OCI-LY7 (cell line): ENCODE data around the gene KRT37. TPM values are rescaled to one million over a fixed set of nuclear protein-coding genes. Genes with fewer than 3 reads are reported as not detected.

Experiments used
- BruUV-seq: library from RNA; stranded (reverse); fragments of 400-500 nt; replicated peaks from 2 replicates; lab custom pipeline; 2021; lab: Mats Ljungman, UMichigan
- CTCF ChIA-PET: fragments of 300-600 bp; sonication (Branson Sonifier 250); formaldehyde crosslinking; loops from one replicate; lab custom pipeline; 2022; ENCODE audit warnings: antibody characterized with exemption; ENCODE audit not compliant: unreplicated experiment; lab: Charles Lee
- POLR2A ChIA-PET: fragments of 300-600 bp; sonication (Branson Sonifier 250); formaldehyde crosslinking; loops from one replicate; lab custom pipeline; 2022; ENCODE audit warnings: antibody characterized with exemption; lab: Charles Lee
- DNase-seq: peaks from one replicate; pipeline ENCODE4 v3.0.0-alpha.2; 2015; ENCODE audit warnings: low spot score
- H2AFZ ChIP-seq: fragments of 200-600 bp; sonication (generic), shearing (Covaris generic); 2 replicates; pipeline ENCODE4 v1.6.1; 2014; ENCODE audit warnings: mild to moderate bottlenecking, antibody characterized with exemption, low read length, moderate library complexity
- H3K27ac ChIP-seq: fragments of 200-600 bp; sonication (generic); 2 replicates; pipeline ENCODE4 v1.5.1; 2014; ENCODE audit warnings: mixed run types, low read depth, mild to moderate bottlenecking, moderate library complexity, low read length, inconsistent platforms; ENCODE audit not compliant: poor library complexity, severe bottlenecking
- H3K36me3 ChIP-seq: fragments of 200-600 bp; sonication (generic); 2 replicates; pipeline ENCODE4 v1.6.1; 2014; ENCODE audit warnings: mild to moderate bottlenecking, antibody characterized with exemption, low read length, moderate library complexity, mixed read lengths; ENCODE audit not compliant: insufficient read depth
- H3K4me1 ChIP-seq: fragments of 200-600 bp; sonication (generic); 2 replicates; pipeline ENCODE4 v1.5.1; 2014; ENCODE audit warnings: mild to moderate bottlenecking, low read length; ENCODE audit not compliant: insufficient read depth, poor library complexity, severe bottlenecking
- H3K4me2 ChIP-seq: fragments of 200-600 bp; sonication (generic); 2 replicates; pipeline ENCODE4 v1.6.1; 2014; ENCODE audit warnings: mild to moderate bottlenecking, low read length
- H3K4me3 ChIP-seq: fragments of 200-600 bp; sonication (generic); 2 replicates; pipeline ENCODE4 v1.5.1; 2014; ENCODE audit warnings: mild to moderate bottlenecking, low read depth, low read length; ENCODE audit not compliant: poor library complexity, severe bottlenecking
- H3K79me2 ChIP-seq: fragments of 200-600 bp; sonication (generic); 2 replicates; pipeline ENCODE4 v1.6.1; 2016; ENCODE audit warnings: low read depth, mild to moderate bottlenecking, low read length, moderate library complexity, mixed read lengths; ENCODE audit not compliant: insufficient read depth
- H3K9me2 ChIP-seq: fragments of 200-600 bp; sonication (generic); 2 replicates; pipeline ENCODE4 v1.6.1; 2016; ENCODE audit warnings: mild to moderate bottlenecking, low read length, mixed read lengths; ENCODE audit not compliant: insufficient read depth
- H3K9me3 ChIP-seq: fragments of 200-600 bp; sonication (generic); 2 replicates; pipeline ENCODE4 v1.6.1; 2014; ENCODE audit warnings: mild to moderate bottlenecking, mixed run types, low read length, mixed read lengths
- H4K20me1 ChIP-seq: fragments of 200-600 bp; sonication (generic); 2 replicates; pipeline ENCODE4 v1.6.1; 2014; ENCODE audit warnings: mild to moderate bottlenecking, antibody characterized with exemption, low read length, moderate library complexity, mixed read lengths; ENCODE audit not compliant: insufficient read depth
- CTCF ChIP-seq: fragments of 200-600 bp; sonication (generic); conservative IDR thresholded peaks from 2 replicates; pipeline ENCODE4 v1.5.1; 2014; ENCODE audit warnings: mild to moderate bottlenecking, antibody characterized with exemption, low read length, moderate library complexity, mixed read lengths
- EZH2phosphoT487 ChIP-seq: fragments of 200-600 bp; sonication (generic); IDR thresholded peaks from 2 replicates; pipeline ENCODE4 v1.6.1; 2018; ENCODE audit warnings: low read depth, borderline replicate concordance, mild to moderate bottlenecking, mixed run types, antibody characterized with exemption, low read length, moderate library complexity, mixed read lengths
- intact Hi-C: fragments of 100-400 bp; cut with micrococcal nuclease; formaldehyde crosslinking; loops from one replicate; pipeline ENCODE4 v1.10.0; 2022; ENCODE audit not compliant: unreplicated experiment
- total RNA-seq, 2 experiments: library from RNA; depleted of rRNA in 1 of 2; stranded (reverse); fragments of >200 nt in 1 of 2; shearing (Covaris generic) in 1 of 2; gene quantifications; 2 replicates each; pipeline ENCODE4 v1.2.3, GENCODE V29; 2014 to 2022

The KRT37 gene
- total RNA-seq, 2 experiments from 2014 or later, result not detected

GRCh38 chr17:41419716-41420115, 4.7 kb downstream of the KRT37 start:
- H3K79me2 ChIP-seq, result no peaks in the 10 kb centered on the region
- no peaks in the 10 kb centered on the region for H3K9me2 ChIP-seq
- ChIA-PET CTCF (no interaction called here), POLR2A (no interaction called here)
- no peaks in the 10 kb centered on the region for H4K20me1 ChIP-seq
- no TSS peak for BruUV-seq
- no peak overlapping the region for H3K4me2 ChIP-seq
- no peaks in the 10 kb centered on the region for H3K36me3 ChIP-seq
- TF ChIP-seq CTCF (no peak), EZH2phosphoT487 (no peak)
- intact Hi-C loops, result no loop called here
- H3K9me3 ChIP-seq, result no peaks in the 10 kb centered on the region
- no peak for DNase-seq
- H2AFZ ChIP-seq, result no peak overlapping the region
- H3K4me1 ChIP-seq, result no peaks in the 10 kb centered on the region
- H3K4me3 ChIP-seq, result no peak overlapping the region
- no peak overlapping the region for H3K27ac ChIP-seq

GRCh38 chr17:41418116-41418860, 6.1 kb downstream of the KRT37 start:
- POLR2A ChIA-PET, result no interaction called here
- H3K4me2 ChIP-seq, result no peak overlapping the region

More at GRCh38 chr17:41418116-41418860, 6.1 kb downstream of the KRT37 start:
- Histone ChIP-seq H3K4me3 (no peak overlapping the region), H3K79me2 (no peaks in the 10 kb centered on the region), H4K20me1 (no peaks in the 10 kb centered on the region), H3K4me1 (no peaks in the 10 kb centered on the region), H2AFZ (no peak overlapping the region), H3K27ac (no peak overlapping the region), H3K36me3 (no peaks in the 10 kb centered on the region), H3K9me2 (no peaks in the 10 kb centered on the region), H3K9me3 (no peaks in the 10 kb centered on the region)
- no TSS peak for BruUV-seq
- intact Hi-C loops, result no loop called here
- no peak for DNase-seq
- CTCF ChIA-PET, result no interaction called here
- TF ChIP-seq CTCF, result no peak
